Kidney tubule cell (primary cell): ENCODE results near the gene NFX1.

Experiments
- DNase-seq: peaks from one replicate; pipeline ENCODE4 v3.0.0-alpha.2; 2018; ENCODE audit warnings: low spot score

Gene NFX1

DNA sequence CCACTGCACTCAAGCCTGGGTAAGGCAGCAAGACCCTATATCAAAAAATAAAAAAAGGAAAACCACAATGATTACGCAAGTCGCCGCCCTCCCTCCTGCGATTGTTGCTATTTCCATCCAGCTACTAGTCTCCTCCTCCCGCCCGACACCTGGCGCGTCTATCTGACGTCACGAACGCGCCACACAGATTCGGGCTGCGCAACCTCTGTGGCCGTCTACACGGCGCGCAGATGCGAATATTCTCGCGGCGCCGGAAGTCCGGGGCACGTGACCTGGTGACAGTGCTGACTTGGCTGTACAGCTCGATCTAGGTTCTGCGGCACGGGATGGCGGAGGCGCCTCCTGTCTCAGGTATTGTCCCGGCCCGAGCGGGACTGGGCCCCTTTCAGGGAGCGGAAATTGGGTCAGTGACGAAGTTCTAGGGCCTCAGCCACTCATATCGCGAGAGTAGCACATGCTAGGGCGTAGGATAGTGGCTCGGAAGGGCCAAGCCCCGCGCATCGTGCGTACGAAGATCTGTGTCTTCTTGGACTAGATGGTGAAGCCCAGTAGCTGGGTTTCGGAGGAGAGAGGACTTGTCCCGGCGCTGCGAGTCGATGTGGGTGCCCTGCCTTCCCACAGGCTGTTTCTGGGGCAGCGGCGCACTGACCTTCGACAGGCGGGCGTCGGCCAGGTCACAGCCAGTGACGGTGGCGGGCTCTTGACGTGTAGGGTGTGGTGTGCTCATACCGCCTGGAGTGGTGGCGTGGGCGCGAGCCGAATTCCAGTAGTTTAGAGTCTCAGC is at the start of gene NFX1:
TSS of gene NFX1 (plus strand) at position 270 of the 784 bp plus-strand sequence. CDS start at position 327, 57 bp downstream.
- DNase-seq: peak; percentile 99

GRCh38 chr9:33241298-33241697 is 49.0 kb upstream of the NFX1 start:
- no peak for DNase-seq

DNA sequence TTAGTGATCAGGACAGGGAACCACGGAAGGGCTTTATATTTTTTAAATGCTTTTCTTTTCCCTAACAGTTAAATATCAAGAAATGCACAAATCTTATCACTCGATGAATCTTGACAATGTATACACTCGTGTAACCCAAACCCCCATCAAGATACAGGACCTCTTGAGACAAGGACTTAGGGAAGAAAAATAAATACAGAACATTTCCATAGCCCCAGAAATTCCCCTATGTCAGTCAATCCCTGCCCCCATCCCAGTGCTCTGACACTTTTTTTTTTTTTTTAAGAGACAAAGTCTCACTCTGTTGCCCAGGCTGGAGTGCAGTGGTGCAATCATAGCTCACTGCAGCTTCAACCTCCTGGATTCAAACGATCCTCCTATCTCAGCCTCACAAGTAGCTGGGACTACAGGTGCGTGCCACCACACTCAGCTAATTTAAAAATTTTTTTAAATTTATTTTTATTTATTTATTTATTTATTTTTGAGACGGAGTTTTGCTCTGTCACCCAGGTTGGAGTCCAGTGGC is 47.6 kb upstream of the NFX1 start:
- DNase-seq: no peak

DNA sequence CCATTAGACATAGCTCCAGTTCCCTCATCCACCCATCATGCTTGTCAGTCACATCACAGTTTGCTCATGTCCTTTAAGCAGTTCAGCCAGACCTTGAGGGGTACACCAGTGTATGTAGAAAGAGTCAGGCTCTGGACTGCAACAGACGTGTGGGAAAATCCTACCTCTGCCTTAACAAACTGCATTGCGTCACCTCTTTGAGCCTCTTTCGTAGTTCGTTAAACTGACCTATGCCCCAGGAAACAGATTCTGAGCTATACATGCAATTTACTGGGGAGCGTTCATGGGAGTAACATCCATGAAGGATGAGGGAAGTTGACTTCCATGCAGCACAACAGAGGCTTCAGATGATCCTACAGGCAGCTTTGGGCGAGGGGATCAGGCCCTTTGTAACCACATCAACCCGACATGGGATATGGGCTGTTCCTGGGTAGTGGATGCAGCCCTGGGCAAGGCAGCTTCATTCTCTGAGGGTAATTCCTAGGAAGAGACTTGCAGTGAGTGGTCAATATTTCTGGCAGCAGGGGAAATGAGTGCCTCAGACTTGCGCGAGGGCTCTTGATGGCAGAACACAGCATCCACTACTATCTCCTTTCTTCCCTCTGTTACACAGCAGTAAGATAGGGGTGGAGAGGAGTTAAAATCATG is 46.1 kb upstream of the NFX1 start:
- no peak for DNase-seq

- no peak for DNase-seq
Measured at GRCh38 chr9:33245341-33245740, 45.0 kb upstream of the NFX1 start.

- DNase-seq: no peak
Measured at GRCh38 chr9:33246269-33246860, 44.0 kb upstream of the NFX1 start.

- no peak for DNase-seq
Measured at GRCh38 chr9:33248606-33249005, 41.7 kb upstream of the NFX1 start.

DNA sequence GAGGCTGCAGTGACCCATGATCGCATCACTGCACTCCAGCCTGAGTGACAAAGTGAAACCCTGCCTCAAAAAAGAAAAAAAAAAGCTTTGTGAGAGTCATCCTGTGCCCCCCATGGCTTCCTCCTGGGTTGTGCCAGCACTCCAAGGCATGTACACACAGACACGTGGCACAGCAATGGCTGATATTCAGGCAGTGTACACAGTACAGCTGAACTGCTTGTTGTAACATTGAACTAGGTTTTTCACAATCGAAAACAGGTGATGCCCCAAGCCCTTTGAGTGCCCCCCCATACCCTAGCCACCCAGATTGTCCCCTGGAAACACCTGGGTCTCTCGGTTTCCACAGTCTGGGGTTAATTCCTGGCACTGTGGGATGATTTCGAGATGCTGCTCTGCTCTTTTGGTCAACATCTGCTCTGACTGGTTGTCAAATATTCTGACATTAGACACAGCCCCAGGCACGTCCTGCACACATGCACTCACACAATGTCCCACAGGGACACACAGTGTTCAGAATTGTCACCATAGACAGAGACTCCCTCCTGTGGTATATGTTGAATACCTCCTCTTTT is 41.1 kb upstream of the NFX1 start:
- DNase-seq: peak; percentile 36

GRCh38 chr9:33249983-33250382 is 40.3 kb upstream of the NFX1 start:
- DNase-seq: no peak

DNA sequence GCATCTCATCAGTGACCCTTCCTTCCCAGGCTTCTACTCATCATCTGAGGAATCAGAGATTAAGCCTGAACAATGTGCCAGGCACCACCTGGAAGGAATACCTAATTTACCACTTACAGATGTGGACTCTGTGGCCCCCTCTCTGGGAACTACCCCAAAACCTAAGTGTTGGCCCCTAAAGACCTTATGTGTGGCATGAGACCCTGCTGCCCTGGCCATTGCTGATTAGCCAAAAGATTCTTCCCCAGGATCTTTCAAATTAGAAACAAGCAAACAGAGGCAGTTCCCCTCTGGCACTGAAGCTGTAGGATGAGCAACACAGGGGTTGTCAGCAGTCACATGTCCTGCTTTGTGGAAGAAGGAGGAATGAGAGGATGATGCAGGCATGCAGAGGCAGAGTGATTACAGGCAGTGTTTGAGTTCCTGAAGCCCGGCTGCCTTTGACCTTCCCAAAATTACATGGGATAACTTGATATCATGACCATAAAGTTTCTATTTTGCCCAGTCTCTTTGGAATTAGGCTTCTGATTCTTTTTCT is 39.8 kb upstream of the NFX1 start:
- DNase-seq: peak; percentile 63

DNA sequence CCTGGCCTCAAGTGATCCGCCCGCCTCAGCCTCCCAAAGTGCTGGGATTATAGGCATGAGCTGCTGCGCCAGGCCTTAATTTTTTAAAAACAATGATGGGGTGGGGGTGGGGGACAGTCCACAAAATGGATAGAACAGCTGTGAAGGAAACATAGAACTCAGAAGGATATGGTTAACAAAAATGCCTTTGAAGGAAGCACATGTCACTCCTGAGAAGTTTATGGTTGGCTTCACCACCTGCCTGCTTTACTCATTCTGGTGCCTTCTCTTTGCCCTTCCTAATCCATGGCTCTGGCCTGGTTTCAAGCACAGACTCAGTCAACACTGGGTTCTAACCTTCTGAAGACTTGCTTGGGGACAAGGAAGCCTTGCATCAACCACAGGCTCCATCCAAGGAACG is 36.1 kb upstream of the NFX1 start:
- DNase-seq: no peak

- DNase-seq: no peak
Measured at GRCh38 chr9:33255014-33255413, 35.3 kb upstream of the NFX1 start.

DNA sequence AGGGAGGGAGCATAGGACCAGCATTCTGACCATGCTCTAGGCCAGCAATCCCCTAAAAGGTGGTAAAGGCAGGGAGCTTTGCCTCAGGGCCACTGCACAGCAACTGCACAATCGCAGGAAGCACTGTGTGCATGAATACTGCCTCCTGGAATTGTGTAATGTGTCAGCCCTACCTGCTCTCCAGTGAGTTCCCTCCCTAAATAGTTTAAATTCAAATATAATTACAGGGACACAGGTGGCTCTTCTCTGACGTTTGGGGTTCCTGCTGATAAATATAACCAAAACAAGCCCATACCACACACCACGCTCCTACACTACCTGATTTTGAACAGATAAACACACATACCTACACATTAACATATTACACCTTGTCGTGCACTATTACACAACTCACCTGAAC is 34.8 kb upstream of the NFX1 start:
- no peak for DNase-seq

GRCh38 chr9:33256236-33256635 is 34.1 kb upstream of the NFX1 start:
- DNase-seq: peak; percentile 84

DNA sequence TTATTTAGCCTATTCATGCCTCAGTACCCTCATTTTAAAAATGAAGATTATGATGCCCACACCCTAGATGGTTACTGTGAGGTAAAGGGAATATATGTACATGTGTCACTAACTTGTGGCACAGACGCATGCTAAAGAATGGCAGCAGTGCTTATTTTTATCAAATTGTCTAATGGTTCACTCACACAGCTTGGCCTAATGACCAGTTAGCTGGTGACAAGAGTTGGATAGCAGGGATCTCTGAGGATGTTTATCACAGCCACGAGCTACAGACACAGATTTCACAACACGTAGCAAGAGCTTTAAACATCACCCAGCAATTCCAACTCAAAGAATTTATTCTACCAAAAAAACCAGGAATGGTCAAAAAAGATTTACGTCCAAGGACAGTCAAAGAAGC is 33.0 kb upstream of the NFX1 start:
- DNase-seq: no peak

GRCh38 chr9:33260372-33260771 is 29.9 kb upstream of the NFX1 start:
- DNase-seq: no peak

DNA sequence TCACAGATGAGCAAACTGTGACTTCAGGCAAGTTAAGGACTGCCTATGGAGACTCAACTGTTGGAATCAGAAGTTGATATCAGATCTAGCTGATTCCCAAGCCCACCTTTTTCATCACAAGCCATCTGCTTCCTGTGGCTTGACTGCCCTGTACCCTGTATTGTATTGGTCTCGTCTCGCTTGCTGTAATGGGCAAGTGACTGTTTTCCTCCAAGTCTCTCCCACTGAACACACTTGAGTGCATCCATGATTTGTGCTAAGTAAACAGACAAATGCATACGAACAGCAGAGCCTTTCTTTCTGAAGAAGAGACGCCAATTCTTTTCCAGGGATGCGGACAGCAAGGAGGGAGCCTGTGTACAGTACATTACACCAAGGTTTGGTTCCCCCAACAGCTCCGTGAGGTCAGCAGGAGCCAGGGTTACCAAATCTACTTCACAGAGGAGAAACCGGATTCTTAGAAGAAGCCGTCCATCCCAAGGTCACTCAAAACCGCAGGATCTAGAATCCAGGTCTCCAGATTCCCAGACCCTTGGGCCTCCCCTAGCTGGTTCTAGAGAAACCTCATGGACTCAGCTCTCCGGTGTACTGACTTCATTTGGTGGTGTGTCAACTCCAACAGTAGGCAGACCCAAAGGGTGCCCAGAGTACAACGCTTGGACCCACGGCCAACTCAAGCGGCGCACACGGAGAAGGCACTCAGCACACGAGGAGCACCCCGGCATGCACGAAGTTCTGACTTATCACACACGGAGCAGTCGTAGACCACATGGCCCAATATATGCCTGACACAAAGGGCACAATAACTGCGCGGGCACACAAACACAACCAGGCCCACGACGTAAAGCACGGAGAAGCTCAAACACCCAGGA is 26.9 kb upstream of the NFX1 start:
- DNase-seq: peak; percentile 52

DNA sequence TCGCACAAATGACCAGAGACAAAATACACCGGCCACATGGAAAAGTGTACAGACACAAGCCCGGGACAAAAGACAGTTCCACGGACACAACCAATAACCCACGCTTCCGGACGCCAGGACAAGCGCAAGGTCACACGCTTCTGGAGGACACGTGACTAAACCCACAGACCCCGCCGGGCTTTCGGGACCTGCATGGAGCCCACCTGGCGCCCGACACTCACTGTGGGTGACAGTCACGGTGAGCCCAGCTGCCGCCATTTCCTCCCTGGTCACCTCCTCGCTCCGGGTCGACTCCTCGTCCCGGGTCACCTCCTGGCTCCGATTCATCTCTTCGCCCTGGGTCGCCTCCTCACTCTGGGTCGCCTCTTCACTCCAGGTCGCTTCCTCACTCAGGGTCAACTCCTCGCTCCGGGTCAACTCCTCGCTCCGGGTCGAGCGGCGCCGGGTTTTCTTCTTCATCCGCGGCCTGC is 26.3 kb upstream of the NFX1 start:
- DNase-seq: peak; percentile 11

- peak; percentile 99 for DNase-seq
Measured at GRCh38 chr9:33264473-33265177, 25.7 kb upstream of the NFX1 start, which contains the start of the genes BAG1 and CHMP5. Gene BAG1 (minus strand): TSS chr9:33264708. Gene CHMP5 (plus strand): TSS chr9:33265049. CDS start chr9:33265079, 30 bp downstream.

DNA sequence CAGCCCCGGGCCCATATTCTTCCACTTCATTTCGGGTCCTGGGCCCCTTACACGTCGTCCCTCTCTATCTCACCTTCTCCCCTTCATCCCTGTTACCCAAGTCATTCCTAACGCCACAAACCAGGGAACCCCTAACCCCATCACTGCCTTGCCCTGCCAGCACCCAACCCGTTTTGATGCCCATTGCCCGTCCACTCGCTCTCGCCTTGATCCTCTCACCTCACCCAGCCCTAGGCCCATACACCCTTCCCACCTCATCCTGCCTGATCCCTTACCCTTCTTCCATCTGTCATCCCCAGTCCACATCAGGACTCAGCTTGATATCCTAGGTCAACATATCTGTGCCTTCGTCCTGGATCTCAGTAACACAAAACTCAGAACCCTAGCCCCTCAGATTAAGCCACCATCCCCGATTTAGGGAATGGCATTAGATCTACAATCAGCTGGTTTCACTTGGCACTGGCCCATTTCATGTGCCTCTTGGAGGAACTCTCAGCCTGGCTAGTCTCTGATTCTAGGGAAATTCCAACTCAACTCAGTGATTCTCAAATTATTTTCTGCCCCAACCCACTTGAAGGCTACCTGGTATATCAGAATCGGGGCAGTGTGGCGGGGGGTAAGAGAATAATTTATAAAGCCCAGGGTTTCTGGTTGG is 25.0 kb upstream of the NFX1 start:
- no peak for DNase-seq
